PFSK-1 (cell line): Measurements from ENCODE around the gene FLT3.

Source experiments
- FOXP2 ChIP-seq: optimal IDR thresholded peaks from 2 replicates; pipeline ENCODE3; 2011; ENCODE audit warnings: borderline replicate concordance, control low read depth, inconsistent platforms; ENCODE audit not compliant: insufficient read depth; ENCODE audit errors: extremely low read length, extremely low read depth
- POLR2AphosphoS5 ChIP-seq: IDR thresholded peaks from 2 replicates; pipeline ENCODE4 v1.6.1; 2012; ENCODE audit warnings: low read depth, mild to moderate bottlenecking, control low read depth, low read length, moderate library complexity
- SIN3A ChIP-seq: IDR thresholded peaks from 2 replicates; pipeline ENCODE4 v1.6.1; 2012; ENCODE audit warnings: mild to moderate bottlenecking, low read length, moderate library complexity, borderline replicate concordance; ENCODE audit not compliant: insufficient read depth
- TAF1 ChIP-seq: IDR thresholded peaks from 2 replicates; pipeline ENCODE4 v1.6.1; 2012; ENCODE audit warnings: low read length, control low read depth, borderline replicate concordance; ENCODE audit not compliant: insufficient read depth
- TF ChIP-seq, protein P1 (sequence below), 2 experiments: IDR thresholded peaks; 2 replicates each; pipeline versions ENCODE4 v1.6.1 to v1.8.0; 2011 to 2012; ENCODE audit warnings: low read depth in 2 of 2, low read length in 2 of 2, control low read depth in 1 of 2, inconsistent platforms in 1 of 2, mild to moderate bottlenecking in 1 of 2, moderate library complexity in 1 of 2; ENCODE audit not compliant: insufficient read depth in 1 of 2

DNA sequence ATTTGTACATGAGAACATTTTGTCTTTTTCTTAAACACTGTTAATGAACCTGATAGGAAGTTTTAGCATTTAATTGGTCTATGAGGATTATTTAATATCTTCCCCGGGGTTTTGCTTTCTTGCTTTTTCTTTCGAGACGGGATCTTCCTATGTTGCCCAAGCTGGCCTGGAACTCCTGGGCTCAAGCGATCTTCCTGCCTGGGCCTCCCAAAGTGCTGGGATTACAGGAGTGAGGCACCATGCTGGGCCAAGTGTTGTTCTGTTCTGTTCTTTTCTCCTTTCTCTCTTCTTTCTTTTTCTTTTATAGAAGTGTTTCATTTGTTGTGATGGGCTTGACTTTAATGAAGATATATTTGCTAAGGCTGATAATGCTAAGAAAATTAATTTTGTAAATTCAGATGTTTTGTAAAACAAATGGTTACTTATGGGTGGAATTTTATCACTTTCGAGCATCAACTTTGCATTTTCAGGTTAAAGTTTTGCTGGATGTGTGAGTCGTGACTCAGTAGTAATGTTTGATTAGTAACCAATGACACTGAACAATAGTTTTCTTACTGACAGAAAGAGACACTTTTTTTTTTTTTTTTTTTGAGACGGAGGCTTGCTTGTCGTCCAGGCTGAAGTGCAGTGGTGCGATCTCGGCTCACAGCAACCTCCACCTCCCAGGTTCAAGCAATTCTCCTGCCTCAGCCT is 40.2 kb upstream of the FLT3 start:
- TF ChIP-seq, protein P1, sequence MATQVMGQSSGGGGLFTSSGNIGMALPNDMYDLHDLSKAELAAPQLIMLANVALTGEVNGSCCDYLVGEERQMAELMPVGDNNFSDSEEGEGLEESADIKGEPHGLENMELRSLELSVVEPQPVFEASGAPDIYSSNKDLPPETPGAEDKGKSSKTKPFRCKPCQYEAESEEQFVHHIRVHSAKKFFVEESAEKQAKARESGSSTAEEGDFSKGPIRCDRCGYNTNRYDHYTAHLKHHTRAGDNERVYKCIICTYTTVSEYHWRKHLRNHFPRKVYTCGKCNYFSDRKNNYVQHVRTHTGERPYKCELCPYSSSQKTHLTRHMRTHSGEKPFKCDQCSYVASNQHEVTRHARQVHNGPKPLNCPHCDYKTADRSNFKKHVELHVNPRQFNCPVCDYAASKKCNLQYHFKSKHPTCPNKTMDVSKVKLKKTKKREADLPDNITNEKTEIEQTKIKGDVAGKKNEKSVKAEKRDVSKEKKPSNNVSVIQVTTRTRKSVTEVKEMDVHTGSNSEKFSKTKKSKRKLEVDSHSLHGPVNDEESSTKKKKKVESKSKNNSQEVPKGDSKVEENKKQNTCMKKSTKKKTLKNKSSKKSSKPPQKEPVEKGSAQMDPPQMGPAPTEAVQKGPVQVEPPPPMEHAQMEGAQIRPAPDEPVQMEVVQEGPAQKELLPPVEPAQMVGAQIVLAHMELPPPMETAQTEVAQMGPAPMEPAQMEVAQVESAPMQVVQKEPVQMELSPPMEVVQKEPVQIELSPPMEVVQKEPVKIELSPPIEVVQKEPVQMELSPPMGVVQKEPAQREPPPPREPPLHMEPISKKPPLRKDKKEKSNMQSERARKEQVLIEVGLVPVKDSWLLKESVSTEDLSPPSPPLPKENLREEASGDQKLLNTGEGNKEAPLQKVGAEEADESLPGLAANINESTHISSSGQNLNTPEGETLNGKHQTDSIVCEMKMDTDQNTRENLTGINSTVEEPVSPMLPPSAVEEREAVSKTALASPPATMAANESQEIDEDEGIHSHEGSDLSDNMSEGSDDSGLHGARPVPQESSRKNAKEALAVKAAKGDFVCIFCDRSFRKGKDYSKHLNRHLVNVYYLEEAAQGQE (IDR thresholded peaks at IDR 0.05; ENCODE audit: insufficient read depth in 1 of 2, low read depth in 2 of 2, low read length in 2 of 2): no peak
- no peak for TF ChIP-seq TAF1
- no peak for TF ChIP-seq POLR2AphosphoS5
- TF ChIP-seq SIN3A: no peak
- no peak for TF ChIP-seq FOXP2
